Amniotic stem cell (primary cell): Measurements from ENCODE around the gene SIMC1.

Experiments
- DNase-seq: peaks from one replicate; lab custom pipeline; 2025; lab: John Stamatoyannopoulos, UW

Gene SIMC1

GRCh38 chr5:176387384-176387925 is 149.2 kb downstream of the SIMC1 start:
- no peak for DNase-seq

- no peak for DNase-seq
These were observed 149.8 kb downstream of the SIMC1 start for GRCh38 chr5:176388003-176388443.

- peak; percentile 98 for DNase-seq
These were observed 150.4 kb downstream of the SIMC1 start, which contains the start of the genes HIGD2A and NOP16 for GRCh38 chr5:176388444-176389134. Gene HIGD2A, plus strand, starts transcription at chr5:176388751. Its CDS starts 69 bp downstream, at chr5:176388820. Gene NOP16, minus strand, starts transcription at chr5:176388598. Its CDS starts 59 bp downstream, at chr5:176388539.

- no peak for DNase-seq
These were observed 151.2 kb downstream of the SIMC1 start for GRCh38 chr5:176389135-176390123.

GRCh38 chr5:176391479-176391878 is 153.3 kb downstream of the SIMC1 start:
- no peak for DNase-seq

- no peak for DNase-seq
These were observed 153.8 kb downstream of the SIMC1 start for GRCh38 chr5:176391999-176392398.

GRCh38 chr5:176392526-176392925 is 154.3 kb downstream of the SIMC1 start:
- no peak for DNase-seq

GRCh38 chr5:176394096-176394495 is 155.9 kb downstream of the SIMC1 start:
- DNase-seq = no peak

- no peak for DNase-seq
These were observed 156.9 kb downstream of the SIMC1 start for GRCh38 chr5:176394881-176395675.
